Islet precursor cell (in vitro differentiated cells): ENCODE results near the gene MDFI.

Experiments
- DNase-seq: peaks from one replicate; pipeline ENCODE4 v3.0.0-alpha.2; 2018

The MDFI gene

GRCh38 chr6:41635365-41635764 lies 2.9 kb upstream of the MDFI start:
- DNase-seq, result no peak

GRCh38 chr6:41636833-41637193 lies 1.5 kb upstream of the MDFI start:
- DNase-seq, result peak; percentile 94

GRCh38 chr6:41637194-41638001 lies 870 bp upstream of the MDFI start:
- DNase-seq, result peak; percentile 89

- DNase-seq, result peak; percentile 79
Measured at GRCh38 chr6:41638935-41639808, 904 bp downstream of the MDFI start.

GRCh38 chr6:41639809-41640371 lies 1.6 kb downstream of the MDFI start:
- peak; percentile 53 for DNase-seq

GRCh38 chr6:41640426-41640825 lies 2.2 kb downstream of the MDFI start:
- no peak for DNase-seq

GRCh38 chr6:41641352-41641925 lies 3.2 kb downstream of the MDFI start:
- no peak for DNase-seq

GRCh38 chr6:41642090-41642959 lies 4.1 kb downstream of the MDFI start:
- no peak for DNase-seq

- peak; percentile 59 for DNase-seq
Measured at GRCh38 chr6:41642960-41643898, 5.0 kb downstream of the MDFI start.

- no peak for DNase-seq
Measured at GRCh38 chr6:41643899-41644269, 5.6 kb downstream of the MDFI start.

- DNase-seq, result peak; percentile 78
Measured at GRCh38 chr6:41644297-41644879, 6.1 kb downstream of the MDFI start.

GRCh38 chr6:41645007-41645618 lies 6.8 kb downstream of the MDFI start:
- no peak for DNase-seq

GRCh38 chr6:41646026-41646795 lies 7.9 kb downstream of the MDFI start:
- no peak for DNase-seq

GRCh38 chr6:41647061-41647511 lies 8.8 kb downstream of the MDFI start:
- DNase-seq, result no peak

GRCh38 chr6:41648070-41648585 lies 9.9 kb downstream of the MDFI start:
- no peak for DNase-seq

GRCh38 chr6:41648921-41649320 lies 10.7 kb downstream of the MDFI start:
- DNase-seq, result no peak

GRCh38 chr6:41649596-41649995 lies 11.3 kb downstream of the MDFI start:
- DNase-seq, result peak; percentile 42

GRCh38 chr6:41650120-41650519 lies 11.9 kb downstream of the MDFI start:
- DNase-seq, result no peak
